Astrocyte of the cerebellum (primary cell): Measurements from ENCODE around the gene MYO10.

Experiments used
- DNase-seq: peaks from one replicate; pipeline ENCODE4 v3.0.0-alpha.2; 2011; ENCODE audit warnings: low read depth
- H3K4me3 ChIP-seq: 2 replicates; pipeline ENCODE4 v1.5.1; 2011; ENCODE audit warnings: mild to moderate bottlenecking, low read depth, low read length, moderate library complexity
- in situ Hi-C: cut with HindIII; loops from 2 replicates; pipeline ENCODE4 v1.10.0; 2017; ENCODE audit warnings: low sequenced_read_pairs
- TF ChIP-seq, protein P1 (sequence below): IDR thresholded peaks from 2 replicates; pipeline ENCODE4 v1.5.1; 2012; ENCODE audit warnings: low read length, low read depth, moderate library complexity, mild to moderate bottlenecking; ENCODE audit errors: missing control alignments

The MYO10 gene

GRCh38 chr5:16920109-16920816 is 15.8 kb downstream of the MYO10 start:
- no peak overlapping the region for H3K4me3 ChIP-seq
- TF ChIP-seq, protein P1, sequence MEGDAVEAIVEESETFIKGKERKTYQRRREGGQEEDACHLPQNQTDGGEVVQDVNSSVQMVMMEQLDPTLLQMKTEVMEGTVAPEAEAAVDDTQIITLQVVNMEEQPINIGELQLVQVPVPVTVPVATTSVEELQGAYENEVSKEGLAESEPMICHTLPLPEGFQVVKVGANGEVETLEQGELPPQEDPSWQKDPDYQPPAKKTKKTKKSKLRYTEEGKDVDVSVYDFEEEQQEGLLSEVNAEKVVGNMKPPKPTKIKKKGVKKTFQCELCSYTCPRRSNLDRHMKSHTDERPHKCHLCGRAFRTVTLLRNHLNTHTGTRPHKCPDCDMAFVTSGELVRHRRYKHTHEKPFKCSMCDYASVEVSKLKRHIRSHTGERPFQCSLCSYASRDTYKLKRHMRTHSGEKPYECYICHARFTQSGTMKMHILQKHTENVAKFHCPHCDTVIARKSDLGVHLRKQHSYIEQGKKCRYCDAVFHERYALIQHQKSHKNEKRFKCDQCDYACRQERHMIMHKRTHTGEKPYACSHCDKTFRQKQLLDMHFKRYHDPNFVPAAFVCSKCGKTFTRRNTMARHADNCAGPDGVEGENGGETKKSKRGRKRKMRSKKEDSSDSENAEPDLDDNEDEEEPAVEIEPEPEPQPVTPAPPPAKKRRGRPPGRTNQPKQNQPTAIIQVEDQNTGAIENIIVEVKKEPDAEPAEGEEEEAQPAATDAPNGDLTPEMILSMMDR, result no peak
- in situ Hi-C loops, result no loop called here
- DNase-seq, result no peak

DNA sequence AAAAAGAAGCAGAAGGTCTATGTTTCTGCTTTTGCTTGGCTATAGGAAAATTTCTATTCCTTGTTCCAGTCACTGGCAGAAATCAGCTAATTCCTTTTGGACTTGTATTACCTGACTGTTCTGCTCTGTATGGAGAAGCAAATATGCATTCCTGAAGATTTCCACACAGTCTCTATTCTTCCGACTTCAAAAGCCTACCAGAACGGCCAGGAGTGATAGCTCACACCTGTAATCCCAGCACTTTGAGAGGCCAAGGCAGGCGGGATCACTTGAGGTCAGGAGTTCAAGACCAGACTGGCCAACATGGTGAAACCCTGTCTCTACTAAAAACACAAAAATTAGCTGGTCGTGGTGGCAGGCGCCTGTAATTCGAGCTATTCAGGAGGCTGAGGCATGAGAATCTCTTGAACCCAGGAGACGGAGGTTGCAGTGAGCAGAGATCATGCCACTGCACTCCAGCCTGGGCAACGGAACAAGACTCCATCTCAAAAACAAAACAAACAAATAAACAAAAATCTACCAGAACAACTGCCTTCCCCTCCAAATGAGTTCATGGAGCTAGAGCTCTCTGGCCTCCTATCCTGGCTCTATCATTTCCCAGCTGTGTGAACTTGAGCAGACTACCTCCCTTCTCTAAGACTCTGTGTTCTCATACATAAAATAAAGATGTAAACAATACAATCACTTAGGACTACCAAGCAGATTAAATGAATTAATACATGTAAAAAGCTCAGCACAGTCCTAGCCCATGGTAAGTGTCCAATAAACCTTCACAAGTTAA is 17.0 kb downstream of the MYO10 start:
- TF ChIP-seq, protein P1, result no peak

DNA sequence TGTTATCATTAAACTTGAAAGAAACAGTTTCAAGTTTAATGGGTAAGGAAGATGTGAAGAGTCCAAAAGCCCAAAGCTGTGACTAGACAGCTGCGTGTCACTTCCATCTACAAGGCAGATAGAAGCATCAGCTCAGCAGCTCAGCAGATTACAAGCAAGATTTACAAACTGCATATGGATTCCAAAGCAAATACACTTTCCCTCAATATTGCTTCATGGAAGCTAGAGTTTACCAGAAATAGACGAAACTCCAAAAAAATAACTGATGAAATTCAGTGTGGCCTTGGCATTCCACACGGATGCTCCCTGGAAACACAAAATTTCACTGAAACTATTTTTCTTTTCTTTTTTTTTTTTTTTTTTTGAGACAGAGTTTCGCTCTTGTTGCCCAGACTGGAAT is 17.9 kb downstream of the MYO10 start:
- no peak overlapping the region for H3K4me3 ChIP-seq
- in situ Hi-C loops, result no loop called here
- DNase-seq, result no peak
- TF ChIP-seq, protein P1, result no peak

More for the DNA sequence above, 17.0 kb downstream of the MYO10 start:
- no peak for DNase-seq
- no peak overlapping the region for H3K4me3 ChIP-seq
- in situ Hi-C loops, result no loop called here

DNA sequence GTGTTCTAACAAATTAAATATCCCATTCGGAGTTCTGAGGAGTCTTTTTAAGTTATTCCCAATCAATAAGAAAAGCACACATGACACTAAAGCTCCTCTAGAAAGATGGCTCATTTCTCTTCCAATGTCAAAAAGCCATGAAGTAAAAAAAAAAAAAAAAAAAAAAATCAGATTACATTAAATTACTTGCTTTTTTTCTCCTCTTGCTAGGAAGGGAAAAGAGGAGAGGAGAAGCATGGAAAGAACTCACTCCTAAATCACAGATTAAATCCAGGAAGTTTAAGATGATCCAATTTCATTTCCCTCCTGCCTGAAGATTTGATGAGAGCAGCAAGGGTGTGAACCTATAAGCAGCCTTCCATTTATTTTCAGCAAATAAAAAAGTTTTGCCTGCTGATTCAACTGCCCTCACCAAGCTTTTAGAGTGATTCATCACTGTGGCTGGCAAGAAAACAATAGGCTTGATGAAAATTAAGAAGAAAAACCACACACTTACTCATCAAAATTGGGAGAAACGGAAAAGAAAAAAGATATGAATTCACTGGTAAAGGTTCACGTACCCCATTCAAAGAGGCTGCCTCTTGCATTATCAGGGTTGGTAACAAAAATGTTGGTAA is 19.7 kb downstream of the MYO10 start:
- peak; percentile 92 for DNase-seq
- no peak overlapping the region for H3K4me3 ChIP-seq
- in situ Hi-C loops, result no loop called here
- TF ChIP-seq, protein P1, result no peak

DNA sequence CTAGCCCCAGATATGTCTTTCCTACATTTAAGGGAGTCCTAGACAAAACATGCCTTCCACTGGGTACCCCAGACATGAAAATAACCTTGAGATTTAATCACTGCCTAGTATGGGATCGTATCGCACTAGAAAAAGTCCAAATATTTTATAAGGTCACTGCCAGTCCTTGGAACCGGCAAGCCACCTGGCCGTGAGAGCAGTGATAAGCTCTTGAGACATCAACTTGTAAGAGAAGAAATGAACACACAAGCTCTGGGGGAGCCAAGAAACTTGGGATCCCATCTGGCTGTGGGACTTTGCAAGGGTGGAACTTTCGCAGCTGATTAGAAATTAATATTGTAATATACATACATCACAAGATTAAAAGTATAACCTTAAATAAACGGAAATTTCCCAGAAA is 21.5 kb downstream of the MYO10 start:
- no peak overlapping the region for H3K4me3 ChIP-seq
- no peak for DNase-seq
- in situ Hi-C loops, result no loop called here
- TF ChIP-seq, protein P1, result no peak

GRCh38 chr5:16914108-16914435 is 22.0 kb downstream of the MYO10 start:
- H3K4me3 ChIP-seq, result no peak overlapping the region
- in situ Hi-C loops, result no loop called here
- no peak for DNase-seq
- TF ChIP-seq, protein P1, result no peak
